ENCODE measurements around the gene LIPT1. TPM values are rescaled to one million over a fixed set of nuclear protein-coding genes. Genes with fewer than 3 reads are reported as not detected.

Gene LIPT1
- total RNA-seq, 3 donors from 2014 or later = 4.5 to 5.5 (median 4.9) TPM

GRCh38 chr2:99153921-99154604, 704 bp upstream of the LIPT1 start:
- no peaks in the 10 kb centered on the region for H3K27me3 Mint-ChIP-seq (ENCODE audit: low read depth)
- peaks cover 16% of the 10 kb centered on the region for H3K36me3 Mint-ChIP-seq (ENCODE audit: insufficient read depth)
- ATAC-seq = no peak
- no peak for DNase-seq
- no peaks in the 10 kb centered on the region for H3K9me3 Mint-ChIP-seq
- peaks cover 32% of the 10 kb centered on the region for H3K4me1 Mint-ChIP-seq (ENCODE audit: low read depth)
- H3K4me3 Mint-ChIP-seq = no peak overlapping the region

- ATAC-seq = no peak
- Mint-ChIP-seq H3K36me3 (ENCODE audit: insufficient read depth) (peaks cover 17% of the 10 kb centered on the region), H3K4me3 (no peak overlapping the region), H3K27me3 (ENCODE audit: low read depth) (no peaks in the 10 kb centered on the region), H3K4me1 (ENCODE audit: low read depth) (peaks cover 31% of the 10 kb centered on the region), H3K9me3 (no peaks in the 10 kb centered on the region)
- DNase-seq = no peak
Observed at GRCh38 chr2:99156891-99157290, 2.1 kb downstream of the LIPT1 start.

DNA sequence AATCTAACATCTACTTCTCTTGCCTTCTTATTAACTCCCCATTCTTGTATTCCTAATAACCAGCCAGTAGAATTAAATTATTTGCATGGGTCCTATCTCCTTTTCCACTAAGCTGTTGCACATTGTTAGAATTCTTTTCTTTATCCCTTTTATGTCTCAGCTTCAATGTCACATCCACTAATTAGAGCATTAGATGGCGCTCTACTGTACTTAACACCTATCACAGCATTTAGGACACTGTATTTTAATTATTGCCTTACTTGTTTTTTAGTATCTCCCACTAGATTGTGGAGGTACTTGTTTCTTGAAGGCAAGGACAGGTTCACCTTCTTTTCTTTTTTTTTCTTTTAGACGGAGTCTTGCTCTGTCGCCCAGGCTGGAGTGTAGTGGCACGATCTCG, 3.8 kb downstream of the LIPT1 start:
- no peaks in the 10 kb centered on the region for H3K9me3 Mint-ChIP-seq
- H3K4me1 Mint-ChIP-seq (ENCODE audit: low read depth) = peaks cover 33% of the 10 kb centered on the region
- no peak overlapping the region for H3K4me3 Mint-ChIP-seq
- peaks cover 24% of the 10 kb centered on the region for H3K36me3 Mint-ChIP-seq (ENCODE audit: insufficient read depth)
- H3K27me3 Mint-ChIP-seq (ENCODE audit: low read depth) = no peaks in the 10 kb centered on the region
- ATAC-seq (no peak), DNase-seq (no peak)

DNA sequence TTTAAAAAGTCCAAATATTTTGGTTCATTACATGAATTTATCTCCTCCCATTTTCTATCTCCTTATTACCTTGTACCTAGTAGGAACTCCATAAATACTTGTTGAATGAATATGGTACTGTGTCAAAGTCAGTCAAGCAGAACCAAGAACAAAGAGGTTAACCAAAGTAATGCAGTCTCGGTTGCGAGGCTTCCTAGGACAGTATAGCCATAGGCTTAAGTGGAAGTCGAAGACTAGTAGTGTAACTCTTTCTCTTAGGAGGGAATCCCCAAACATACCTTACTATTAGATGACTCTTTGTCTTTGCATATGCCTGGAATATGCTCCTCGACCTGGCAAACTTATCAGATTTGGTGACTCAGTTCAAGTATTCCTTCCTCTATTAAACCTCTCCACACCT, 4.8 kb downstream of the LIPT1 start:
- Mint-ChIP-seq H3K9me3 (no peaks in the 10 kb centered on the region), H3K4me1 (ENCODE audit: low read depth) (peaks cover 33% of the 10 kb centered on the region), H3K27me3 (ENCODE audit: low read depth) (no peaks in the 10 kb centered on the region), H3K4me3 (no peak overlapping the region), H3K36me3 (ENCODE audit: insufficient read depth) (peaks cover 30% of the 10 kb centered on the region)
- DNase-seq = no peak
- ATAC-seq = no peak

DNA sequence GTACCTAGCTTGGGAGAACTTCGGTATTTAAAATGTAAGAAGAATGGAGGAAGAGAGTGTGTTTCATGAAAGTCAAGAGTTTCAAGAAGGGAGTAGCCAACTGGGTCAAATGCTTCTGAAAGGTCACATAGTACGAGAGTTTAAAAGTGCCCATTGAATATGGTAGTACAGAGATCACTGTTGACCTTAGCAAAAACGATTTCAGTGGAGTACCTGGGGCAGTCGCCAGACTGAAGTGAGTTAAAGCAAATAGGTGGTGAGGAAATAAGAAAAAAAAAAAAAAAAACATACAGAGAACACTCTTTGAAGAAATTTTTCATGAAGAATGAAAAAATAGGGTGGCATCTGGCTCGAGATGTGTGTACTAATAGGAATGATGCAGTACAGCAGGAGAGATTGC, 11.5 kb downstream of the LIPT1 start:
- H3K4me1 Mint-ChIP-seq (ENCODE audit: low read depth) = peaks cover 12% of the 10 kb centered on the region
- H3K36me3 Mint-ChIP-seq (ENCODE audit: insufficient read depth) = peaks cover 43% of the 10 kb centered on the region
- DNase-seq = no peak
- H3K9me3 Mint-ChIP-seq = no peaks in the 10 kb centered on the region
- no peak overlapping the region for H3K4me3 Mint-ChIP-seq
- ATAC-seq = no peak
- no peaks in the 10 kb centered on the region for H3K27me3 Mint-ChIP-seq (ENCODE audit: low read depth)

DNA sequence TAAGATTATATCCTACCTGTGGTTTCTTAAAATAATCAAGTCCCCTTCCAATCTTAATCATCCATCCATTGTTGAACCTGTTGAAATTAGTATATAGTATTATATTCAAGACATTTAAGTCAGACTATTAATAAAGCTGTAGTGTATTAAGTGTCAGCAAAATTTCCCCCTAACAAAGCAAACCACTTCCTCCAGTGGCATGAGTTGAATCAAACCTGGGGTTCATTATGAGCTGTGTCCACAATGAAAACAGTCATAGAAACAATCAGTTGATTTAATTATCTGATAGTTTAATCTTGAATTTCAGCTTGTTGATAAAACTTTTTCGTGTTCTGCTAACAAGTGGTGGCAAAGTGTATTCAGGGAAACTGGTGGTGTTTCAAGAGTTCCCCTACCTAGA, 14.8 kb downstream of the LIPT1 start:
- no peak for DNase-seq
- peaks cover 38% of the 10 kb centered on the region for H3K36me3 Mint-ChIP-seq (ENCODE audit: insufficient read depth)
- no peak for ATAC-seq
- H3K4me1 Mint-ChIP-seq (ENCODE audit: low read depth) = peaks cover 17% of the 10 kb centered on the region
- no peak overlapping the region for H3K4me3 Mint-ChIP-seq
- no peaks in the 10 kb centered on the region for H3K27me3 Mint-ChIP-seq (ENCODE audit: low read depth)
- no peaks in the 10 kb centered on the region for H3K9me3 Mint-ChIP-seq

GRCh38 chr2:99171377-99172140, 16.8 kb downstream of the LIPT1 start:
- Mint-ChIP-seq H3K27me3 (ENCODE audit: low read depth) (no peaks in the 10 kb centered on the region), H3K9me3 (no peaks in the 10 kb centered on the region), H3K4me3 (no peak overlapping the region), H3K4me1 (ENCODE audit: low read depth) (peaks cover 30% of the 10 kb centered on the region), H3K36me3 (ENCODE audit: insufficient read depth) (peaks cover 27% of the 10 kb centered on the region)
- DNase-seq = no peak
- no peak for ATAC-seq

DNA sequence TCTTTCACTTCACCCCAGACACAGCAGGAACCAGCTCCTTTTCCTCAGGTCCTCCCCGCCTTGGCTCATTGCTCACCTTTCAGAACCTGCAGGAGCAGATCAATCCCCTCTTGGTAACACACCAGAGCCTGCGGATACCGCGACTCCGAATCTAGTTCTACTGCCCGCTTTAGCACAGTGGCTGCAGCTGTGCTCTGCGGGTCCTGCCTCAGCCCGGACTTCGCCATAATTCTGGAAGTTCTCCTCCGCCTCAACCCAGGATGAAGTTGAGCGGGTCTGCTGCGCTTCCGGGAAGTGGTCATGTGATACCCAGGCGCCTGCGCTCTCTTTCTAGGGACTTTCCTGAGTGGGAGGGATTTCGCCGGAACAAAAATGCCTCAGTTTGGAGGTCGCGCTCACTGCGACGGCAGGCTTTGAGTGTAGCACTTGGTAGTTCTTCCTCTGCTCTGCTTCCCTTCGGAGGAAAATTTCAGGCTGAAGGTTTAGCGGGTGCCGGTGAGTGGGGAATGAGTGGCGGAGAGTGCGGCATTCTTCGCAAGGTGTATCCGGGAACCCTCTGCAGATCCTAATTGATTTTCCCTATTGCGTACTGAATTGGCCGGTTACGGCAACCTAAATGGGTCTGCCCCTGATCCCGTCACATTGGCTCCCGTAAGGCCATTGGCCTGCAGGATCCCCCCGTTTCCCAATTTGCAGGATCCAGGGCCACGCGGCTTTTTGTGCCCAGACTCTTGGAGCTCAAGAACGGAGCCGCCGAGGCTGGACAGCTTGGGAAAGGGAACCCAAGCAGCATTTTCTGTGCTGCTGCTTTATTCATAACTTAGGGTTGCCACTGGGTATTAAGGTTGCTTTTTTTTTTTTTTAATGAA, 26.2 kb downstream of the LIPT1 start, which contains the start of the genes MITD1 and MRPL30:
MITD1 (minus strand) TSS at position 304 of the 869 bp plus-strand sequence; CDS start at position 227, 77 bp downstream.
MRPL30 (plus strand) TSS at position 430 of the 869 bp plus-strand sequence. CDS start 5,020 bp downstream, outside the sequence.
- Mint-ChIP-seq H3K4me3 (peak within 1 kb of the TSS; percentile 100), H3K4me1 (ENCODE audit: low read depth) (peaks cover 57% of the 10 kb centered on the region), H3K36me3 (ENCODE audit: insufficient read depth) (peaks cover 14% of the 10 kb centered on the region), H3K9me3 (no peaks in the 10 kb centered on the region), H3K27me3 (ENCODE audit: low read depth) (no peaks in the 10 kb centered on the region)
- ATAC-seq = peak; percentile 92 to 94
- DNase-seq = peak; percentile 81

DNA sequence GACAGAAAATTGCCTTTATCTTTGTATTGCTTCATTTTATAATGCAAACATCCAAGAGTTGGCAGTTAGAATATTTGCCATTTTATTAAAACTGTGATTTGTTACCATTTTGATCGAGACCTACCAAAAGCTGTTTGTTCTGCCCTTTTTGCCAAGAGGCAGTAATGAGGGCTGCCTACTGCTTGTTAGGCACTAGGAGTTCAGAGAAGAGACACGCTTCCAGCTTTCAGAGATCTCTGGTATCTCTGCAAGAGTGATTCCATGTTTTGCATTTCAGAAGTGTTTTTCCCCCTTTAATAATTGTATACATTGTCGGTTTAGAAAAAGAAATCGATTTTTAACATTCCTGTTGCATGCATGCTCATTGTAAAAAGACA, 26.8 kb downstream of the LIPT1 start:
- H3K36me3 Mint-ChIP-seq (ENCODE audit: insufficient read depth) = peaks cover 14% of the 10 kb centered on the region
- no peaks in the 10 kb centered on the region for H3K9me3 Mint-ChIP-seq
- H3K27me3 Mint-ChIP-seq (ENCODE audit: low read depth) = no peaks in the 10 kb centered on the region
- ATAC-seq = no peak
- peak overlapping the region; percentile 100 for H3K4me3 Mint-ChIP-seq
- no peak for DNase-seq
- H3K4me1 Mint-ChIP-seq (ENCODE audit: low read depth) = peaks cover 56% of the 10 kb centered on the region

- peak overlapping the region; percentile 100 for H3K4me3 Mint-ChIP-seq
- H3K27me3 Mint-ChIP-seq (ENCODE audit: low read depth) = no peaks in the 10 kb centered on the region
- H3K4me1 Mint-ChIP-seq (ENCODE audit: low read depth) = peaks cover 47% of the 10 kb centered on the region
- DNase-seq = no peak
- peaks cover 12% of the 10 kb centered on the region for H3K36me3 Mint-ChIP-seq (ENCODE audit: insufficient read depth)
- H3K9me3 Mint-ChIP-seq = no peaks in the 10 kb centered on the region
- no peak for ATAC-seq
Observed at GRCh38 chr2:99183025-99183424, 28.3 kb downstream of the LIPT1 start.

GRCh38 chr2:99184811-99185210, 30.0 kb downstream of the LIPT1 start:
- Mint-ChIP-seq H3K9me3 (no peaks in the 10 kb centered on the region), H3K36me3 (ENCODE audit: insufficient read depth) (peaks cover 16% of the 10 kb centered on the region), H3K4me3 (no peak overlapping the region), H3K4me1 (ENCODE audit: low read depth) (peaks cover 34% of the 10 kb centered on the region), H3K27me3 (ENCODE audit: low read depth) (no peaks in the 10 kb centered on the region)
- ATAC-seq (no peak), DNase-seq (no peak)

DNA sequence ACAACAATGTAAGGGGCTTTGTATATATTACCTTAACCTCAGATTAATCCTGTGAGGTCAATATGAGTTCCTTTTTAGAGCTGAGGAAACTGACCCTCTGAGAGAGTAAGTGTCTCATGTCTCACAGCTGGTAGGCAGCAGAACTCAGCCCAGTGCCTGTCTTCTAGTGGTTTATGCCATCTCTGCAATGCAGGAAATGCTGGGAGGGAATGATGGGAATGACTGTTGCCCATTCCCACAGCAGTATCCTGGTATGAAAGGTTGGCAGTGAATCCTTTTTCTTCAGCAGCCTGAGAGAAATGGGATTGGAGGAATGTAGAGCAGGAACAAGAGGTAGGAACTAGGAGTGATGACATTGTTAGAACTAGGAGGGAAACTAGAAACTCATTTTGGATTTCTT, 32.2 kb downstream of the LIPT1 start:
- DNase-seq (no peak), ATAC-seq (no peak)
- Mint-ChIP-seq H3K27me3 (ENCODE audit: low read depth) (no peaks in the 10 kb centered on the region), H3K4me1 (ENCODE audit: low read depth) (peaks cover 25% of the 10 kb centered on the region), H3K36me3 (ENCODE audit: insufficient read depth) (peaks cover 25% of the 10 kb centered on the region), H3K4me3 (no peak overlapping the region), H3K9me3 (no peaks in the 10 kb centered on the region)

- ATAC-seq (peak in 1 of 2 donors; percentile 18), DNase-seq (no peak)
- Mint-ChIP-seq H3K4me3 (no peak overlapping the region), H3K9me3 (no peaks in the 10 kb centered on the region), H3K4me1 (ENCODE audit: low read depth) (peaks cover 20% of the 10 kb centered on the region), H3K27me3 (ENCODE audit: low read depth) (no peaks in the 10 kb centered on the region), H3K36me3 (ENCODE audit: insufficient read depth) (peaks cover 31% of the 10 kb centered on the region)
Observed at GRCh38 chr2:99188357-99188756, 33.6 kb downstream of the LIPT1 start.

DNA sequence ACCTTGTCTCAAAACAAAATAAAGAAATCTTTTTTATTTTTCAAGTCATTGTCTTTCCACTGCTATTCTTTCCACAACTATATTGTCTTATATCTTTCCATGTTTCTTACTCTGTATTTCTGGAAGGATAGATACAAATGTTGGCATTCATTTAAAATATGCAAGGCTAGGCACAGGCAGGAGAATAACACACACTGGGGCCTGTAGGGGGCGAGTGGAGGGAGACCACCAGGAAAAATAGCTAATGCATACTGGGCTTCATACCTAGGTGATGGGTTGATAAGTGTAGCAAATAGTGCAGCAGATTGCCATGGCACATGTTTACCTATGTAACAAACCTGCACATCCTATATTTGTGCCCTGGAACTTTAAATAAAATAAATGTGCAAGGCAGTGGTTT, 35.8 kb downstream of the LIPT1 start:
- DNase-seq (no peak), ATAC-seq (no peak)
- Mint-ChIP-seq H3K27me3 (ENCODE audit: low read depth) (no peaks in the 10 kb centered on the region), H3K4me3 (no peak overlapping the region), H3K36me3 (ENCODE audit: insufficient read depth) (peaks cover 38% of the 10 kb centered on the region), H3K4me1 (ENCODE audit: low read depth) (peaks cover 9% of the 10 kb centered on the region), H3K9me3 (no peaks in the 10 kb centered on the region)

All from activated T-cell treated with anti-CD3 and anti-CD28 coated beads, Interleukin-2, amount 50 U/mL, for 4 hours (primary cell).